ENCODE data around the gene TRAK1. TPM values are rescaled to one million over a fixed set of nuclear protein-coding genes. Genes with fewer than 3 reads are reported as not detected.

Gene TRAK1
- total RNA-seq, 2 experiments from 2014 or later: 62.5 to 88.3 TPM

DNA sequence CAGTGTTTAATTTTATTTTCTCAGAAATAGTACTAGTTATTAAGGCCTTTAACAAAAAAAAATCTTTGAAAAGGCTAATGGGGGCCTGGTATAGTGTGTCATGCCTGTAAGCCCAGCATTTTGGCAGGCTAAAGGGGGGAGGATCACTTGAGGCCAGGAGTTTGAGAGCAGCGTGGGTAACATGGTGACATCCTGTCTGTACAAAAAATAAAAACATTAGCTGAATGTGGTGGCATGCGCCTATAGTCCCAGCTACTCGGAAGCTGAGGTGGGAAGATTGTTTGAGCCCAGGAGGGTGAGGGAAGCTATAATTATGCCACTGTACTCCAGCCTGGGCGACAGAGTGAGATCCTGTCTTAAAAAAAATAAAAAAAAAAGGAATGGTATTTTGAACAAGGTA lies 61.9 kb downstream of the TRAK1 start:
- Histone ChIP-seq H3K79me2 (ENCODE audit: insufficient read depth, low read depth, low read length) (peaks cover 57% of the 10 kb centered on the region), H2AFZ (ENCODE audit: low read length) (no peak overlapping the region), H3K9me3 (ENCODE audit: low read length) (no peaks in the 10 kb centered on the region), H3K27ac (ENCODE audit: low read depth, low read length, poor library complexity, severe bottlenecking) (no peak overlapping the region), H3K4me1 (ENCODE audit: insufficient read depth, low read length, poor library complexity, severe bottlenecking) (peaks cover 46% of the 10 kb centered on the region), H3K4me3 (ENCODE audit: low read depth, low read length, poor library complexity, severe bottlenecking) (no peak overlapping the region), H3K4me2 (ENCODE audit: low read length) (no peak overlapping the region), H3K9me2 (ENCODE audit: insufficient read depth, low read length) (no peaks in the 10 kb centered on the region), H3K36me3 (ENCODE audit: insufficient read depth, low read length) (peaks cover 34% of the 10 kb centered on the region), H4K20me1 (ENCODE audit: insufficient read depth, low read length) (no peaks in the 10 kb centered on the region)
- intact Hi-C loops (cut with micrococcal nuclease; ENCODE audit: unreplicated experiment): no loop called here
- ChIA-PET CTCF (ENCODE audit: unreplicated experiment) (interaction anchor here (1.1 kb wide), 1 partner anchor 22 kb away, joined by 3 read pairs; no protein-coding TSS in a partner anchor), POLR2A (interaction anchor here (0.9 kb wide), 2 partner anchors 8 to 17 kb away, joined by 3 to 5 read pairs; no protein-coding TSS in a partner anchor)
- no peak for DNase-seq (ENCODE audit: low spot score)
- BruUV-seq (replicated peaks): no TSS peak
- TF ChIP-seq, protein P1, sequence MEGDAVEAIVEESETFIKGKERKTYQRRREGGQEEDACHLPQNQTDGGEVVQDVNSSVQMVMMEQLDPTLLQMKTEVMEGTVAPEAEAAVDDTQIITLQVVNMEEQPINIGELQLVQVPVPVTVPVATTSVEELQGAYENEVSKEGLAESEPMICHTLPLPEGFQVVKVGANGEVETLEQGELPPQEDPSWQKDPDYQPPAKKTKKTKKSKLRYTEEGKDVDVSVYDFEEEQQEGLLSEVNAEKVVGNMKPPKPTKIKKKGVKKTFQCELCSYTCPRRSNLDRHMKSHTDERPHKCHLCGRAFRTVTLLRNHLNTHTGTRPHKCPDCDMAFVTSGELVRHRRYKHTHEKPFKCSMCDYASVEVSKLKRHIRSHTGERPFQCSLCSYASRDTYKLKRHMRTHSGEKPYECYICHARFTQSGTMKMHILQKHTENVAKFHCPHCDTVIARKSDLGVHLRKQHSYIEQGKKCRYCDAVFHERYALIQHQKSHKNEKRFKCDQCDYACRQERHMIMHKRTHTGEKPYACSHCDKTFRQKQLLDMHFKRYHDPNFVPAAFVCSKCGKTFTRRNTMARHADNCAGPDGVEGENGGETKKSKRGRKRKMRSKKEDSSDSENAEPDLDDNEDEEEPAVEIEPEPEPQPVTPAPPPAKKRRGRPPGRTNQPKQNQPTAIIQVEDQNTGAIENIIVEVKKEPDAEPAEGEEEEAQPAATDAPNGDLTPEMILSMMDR (conservative IDR thresholded peaks at IDR 0.05; ENCODE audit: low read length): no peak
- TF ChIP-seq EZH2phosphoT487 (IDR thresholded peaks at IDR 0.05; ENCODE audit: borderline replicate concordance, low read depth, low read length): no peak

DNA sequence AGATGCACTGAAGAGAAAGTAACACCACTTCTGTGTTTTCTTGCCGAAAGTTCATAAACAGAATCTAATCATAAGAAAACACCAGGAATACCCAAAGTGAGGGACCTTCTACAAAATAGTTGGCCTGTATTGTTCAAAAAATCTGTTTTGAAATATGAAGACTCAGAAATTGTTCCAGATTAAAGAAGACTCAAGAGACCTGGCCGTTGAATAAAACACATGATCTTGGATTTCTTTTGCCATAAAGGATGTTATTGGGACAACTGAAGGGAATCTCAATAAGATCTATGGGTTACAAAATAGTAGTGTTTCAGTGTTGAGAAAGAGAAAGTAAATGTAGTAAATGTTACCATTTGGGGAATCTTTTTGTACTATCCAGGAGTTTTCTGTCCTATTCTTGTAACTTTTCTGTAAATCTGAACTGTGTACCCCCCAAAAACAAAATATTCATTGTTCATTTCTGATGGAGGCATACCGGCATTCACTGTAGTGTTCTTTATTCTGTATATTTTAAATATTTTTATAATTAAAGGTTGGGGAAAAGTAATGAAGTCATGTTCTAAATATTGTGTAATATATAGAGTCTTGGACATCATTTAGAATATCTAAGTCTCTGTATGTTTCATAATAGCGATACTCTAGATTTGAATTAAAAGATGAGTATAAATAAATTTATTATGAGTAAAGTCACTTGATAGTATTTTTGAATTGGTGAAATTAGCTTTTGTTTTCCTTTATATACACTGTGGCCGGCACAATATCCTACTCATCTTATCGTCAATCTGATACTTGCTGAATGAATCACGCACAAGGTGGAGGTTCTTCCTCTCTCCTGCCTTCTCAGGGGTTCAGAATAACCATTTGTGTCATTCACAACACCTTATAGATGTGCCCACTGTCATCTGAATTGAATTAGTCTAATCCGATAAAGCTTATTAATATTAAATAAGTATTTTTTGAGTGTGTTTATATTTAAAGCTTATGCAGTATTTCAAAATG lies 66.7 kb downstream of the TRAK1 start:
- DNase-seq (ENCODE audit: low spot score): no peak
- CTCF ChIA-PET (ENCODE audit: unreplicated experiment): interaction anchor here (0.8 kb wide), 1 partner anchor 39 kb away, joined by 3 read pairs; no protein-coding TSS in a partner anchor
- Histone ChIP-seq H3K9me3 (ENCODE audit: low read length) (no peaks in the 10 kb centered on the region), H3K4me2 (ENCODE audit: low read length) (peak overlapping the region; percentile 27; the same call in 1 of the 2 replicates), H3K4me3 (ENCODE audit: low read depth, low read length, poor library complexity, severe bottlenecking) (no peak overlapping the region), H3K36me3 (ENCODE audit: insufficient read depth, low read length) (peaks cover 5% of the 10 kb centered on the region; the same call in 1 of the 2 replicates), H2AFZ (ENCODE audit: low read length) (no peak overlapping the region), H3K79me2 (ENCODE audit: insufficient read depth, low read depth, low read length) (peaks cover 57% of the 10 kb centered on the region), H4K20me1 (ENCODE audit: insufficient read depth, low read length) (no peaks in the 10 kb centered on the region), H3K9me2 (ENCODE audit: insufficient read depth, low read length) (no peaks in the 10 kb centered on the region), H3K4me1 (ENCODE audit: insufficient read depth, low read length, poor library complexity, severe bottlenecking) (peaks cover 58% of the 10 kb centered on the region), H3K27ac (ENCODE audit: low read depth, low read length, poor library complexity, severe bottlenecking) (no peak overlapping the region)
- POLR2A ChIA-PET: interaction anchor here (1.3 to 4.6 kb wide), 3 partner anchors 13 to 28 kb away, joined by 6 to 38 read pairs (median 7); no protein-coding TSS in a partner anchor
- TF ChIP-seq EZH2phosphoT487 (IDR thresholded peaks at IDR 0.05; ENCODE audit: borderline replicate concordance, low read depth, low read length): no peak
- TF ChIP-seq, protein P1 (conservative IDR thresholded peaks at IDR 0.05; ENCODE audit: low read length): no peak
- BruUV-seq (replicated peaks): no TSS peak
- intact Hi-C loops (cut with micrococcal nuclease; ENCODE audit: unreplicated experiment): no loop called here

All from OCI-LY7 (cell line).